NCI-H82 treated with DMSO at 0.1 percent for 48 hours (cell line): ENCODE data around the gene C2CD2.

Experiments used
- DNase-seq: peaks from one replicate; lab custom pipeline; 2025; ENCODE audit not compliant: unreplicated experiment; lab: John Stamatoyannopoulos, UW

Gene C2CD2

GRCh38 chr21:41868062-41868710 lies 85.6 kb downstream of the C2CD2 start:
- no peak for DNase-seq

DNA sequence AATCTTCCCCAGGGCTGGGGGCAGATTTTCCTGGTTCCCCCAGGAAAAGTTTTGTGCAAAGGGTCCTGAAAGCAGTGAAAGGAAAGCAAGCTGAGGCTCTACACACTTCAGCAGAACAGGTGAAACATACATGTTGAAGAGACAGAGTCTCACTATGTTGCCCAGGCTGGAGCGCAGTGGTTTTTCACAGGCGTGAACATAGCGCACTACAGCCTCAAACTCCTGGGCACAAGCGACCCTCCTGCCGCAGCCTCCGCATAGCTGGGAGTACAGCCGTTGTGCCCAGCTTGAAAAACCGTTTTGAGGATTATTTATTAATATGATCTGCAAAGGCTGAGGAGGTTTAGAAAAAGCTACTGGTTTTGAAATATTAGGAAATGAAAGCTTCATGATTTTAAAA lies 86.5 kb downstream of the C2CD2 start:
- no peak for DNase-seq

DNA sequence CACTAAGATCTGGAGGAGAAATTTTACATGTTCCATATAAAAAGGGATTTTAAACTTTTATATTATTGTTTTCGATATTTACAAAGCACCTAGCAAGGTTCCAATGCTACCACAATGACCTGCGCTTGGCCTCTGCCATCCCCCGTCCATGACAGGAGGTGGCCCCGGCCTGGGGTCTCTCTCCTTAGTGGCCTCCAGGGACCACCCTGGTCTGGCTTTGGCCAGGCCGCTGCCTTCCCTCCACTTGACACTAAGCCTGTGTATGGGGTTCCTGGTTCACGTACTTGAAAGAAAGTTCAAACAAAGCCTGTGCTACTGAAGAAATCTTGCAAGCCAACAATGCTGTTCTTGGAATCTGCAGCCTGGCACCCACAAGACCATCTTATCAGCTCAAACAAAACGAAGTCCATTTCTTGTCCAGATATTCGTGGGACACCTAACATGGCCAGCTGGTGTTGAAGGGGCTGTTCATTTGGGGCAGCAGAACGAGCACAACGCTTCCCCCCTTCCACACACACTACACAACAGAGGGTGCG lies 87.5 kb downstream of the C2CD2 start:
- no peak for DNase-seq

DNA sequence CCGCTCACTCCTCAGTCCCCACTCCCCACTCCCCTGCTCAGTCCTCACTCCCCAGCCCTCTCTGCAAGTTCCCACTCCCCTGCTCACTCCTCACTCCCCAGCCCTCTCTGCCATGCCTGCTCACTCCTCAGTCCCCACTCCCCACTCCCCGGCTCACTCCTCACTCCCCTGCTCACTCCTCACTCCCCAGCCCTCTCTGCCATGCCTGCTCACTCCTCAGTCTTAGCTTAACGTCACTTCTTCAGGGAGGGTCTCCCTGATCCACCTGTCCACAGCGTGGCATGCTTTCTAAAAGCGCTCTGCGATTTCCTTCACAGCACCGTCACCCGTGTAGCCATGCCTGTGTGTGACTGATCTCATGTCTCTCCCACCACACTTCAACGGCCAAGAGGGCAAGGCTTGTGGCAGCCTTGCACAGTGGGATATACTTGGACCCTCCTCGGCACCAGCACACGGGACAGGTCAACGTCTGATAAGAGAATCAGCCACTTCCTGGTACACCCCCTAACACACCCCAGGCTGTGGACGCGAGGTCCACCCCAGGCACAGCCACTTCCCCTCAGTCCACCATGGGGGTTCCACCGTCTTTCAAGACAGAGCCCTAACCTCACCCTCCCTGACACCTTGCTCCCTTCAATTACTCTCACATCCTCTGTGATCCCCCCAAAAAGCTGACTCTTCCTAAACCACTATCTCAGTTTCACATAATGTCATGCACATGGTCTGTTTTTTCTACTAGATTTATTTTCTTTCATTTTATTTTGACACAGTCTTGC lies 88.6 kb downstream of the C2CD2 start:
- no peak for DNase-seq

- no peak for DNase-seq
Observed at GRCh38 chr21:41864311-41865001, 89.4 kb downstream of the C2CD2 start.

DNA sequence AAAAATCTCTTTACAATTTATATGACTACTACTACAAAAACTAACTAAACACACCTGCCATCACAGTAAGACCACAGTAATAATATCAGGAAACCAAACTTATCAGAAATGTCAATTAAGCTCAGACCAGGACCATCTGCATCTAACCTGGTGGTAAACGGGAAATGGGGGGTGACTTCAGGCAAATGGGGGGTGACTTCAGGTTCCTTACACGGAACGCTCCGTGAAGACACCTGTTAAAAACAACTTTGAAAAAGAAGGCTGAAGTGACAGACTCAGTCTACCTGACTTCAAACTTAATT lies 90.4 kb downstream of the C2CD2 start:
- DNase-seq = no peak

DNA sequence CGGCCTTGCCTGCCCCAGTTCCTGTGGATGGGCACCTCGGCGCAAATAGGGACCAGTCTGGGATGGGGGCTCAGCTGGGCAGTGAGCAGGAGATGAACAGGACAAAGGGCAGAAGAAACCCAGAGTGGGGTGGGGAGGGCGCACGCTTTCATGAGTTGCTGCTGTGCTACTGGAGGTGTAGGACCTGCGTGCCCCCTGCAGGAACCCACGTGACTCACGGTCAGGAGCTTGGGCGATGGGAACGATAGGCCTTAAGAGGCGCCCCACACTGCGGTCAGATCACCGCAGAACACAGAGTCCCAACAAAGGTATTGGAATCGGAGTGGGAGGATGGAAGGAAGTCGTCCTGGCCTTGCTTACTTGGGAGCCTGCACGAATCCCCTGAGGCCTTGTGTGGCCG lies 91.8 kb downstream of the C2CD2 start:
- no peak for DNase-seq

- DNase-seq = no peak
Observed at GRCh38 chr21:41861255-41861654, 92.6 kb downstream of the C2CD2 start.

GRCh38 chr21:41859297-41859980 lies 94.4 kb downstream of the C2CD2 start:
- no peak for DNase-seq

DNA sequence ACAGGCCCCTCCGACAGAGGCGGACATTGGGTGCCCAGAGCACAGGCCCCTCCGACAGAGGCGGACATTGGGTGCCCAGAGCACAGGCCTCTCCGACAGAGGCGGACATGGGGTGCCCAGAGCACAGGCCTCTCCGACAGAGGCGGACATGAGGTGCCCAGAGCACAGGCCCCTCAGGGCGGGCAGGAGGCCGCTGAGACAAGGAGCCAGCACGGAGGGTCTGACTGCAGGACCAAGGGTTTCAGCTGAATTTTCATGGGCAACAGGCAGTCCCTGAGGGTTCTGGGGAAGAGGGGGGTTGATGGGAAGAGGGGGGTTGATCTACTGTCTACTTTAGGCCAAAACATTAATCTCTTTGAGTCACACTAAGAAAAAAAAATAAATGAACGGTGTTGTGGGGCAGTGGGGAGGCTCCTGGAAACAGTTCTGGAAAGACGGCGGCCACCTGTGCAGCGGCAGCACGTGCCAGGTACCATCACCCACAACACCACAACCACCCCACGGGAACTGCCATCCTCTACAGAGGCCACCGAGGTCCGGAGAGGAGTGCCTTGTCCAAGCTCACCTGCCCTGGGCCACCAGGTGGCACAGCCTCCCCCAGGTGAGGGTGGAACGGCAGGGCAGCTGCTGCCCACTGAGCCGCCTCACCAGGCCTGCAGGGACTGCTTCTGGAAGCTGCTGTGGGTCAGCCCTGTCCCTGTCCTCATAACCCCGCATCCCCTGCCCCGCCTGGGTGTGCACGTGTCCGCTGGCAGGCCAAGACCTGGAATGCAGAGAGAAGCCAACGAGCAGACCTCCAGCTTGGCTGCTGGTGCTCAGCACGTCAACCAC lies 95.1 kb downstream of the C2CD2 start:
- no peak for DNase-seq

- no peak for DNase-seq
Observed at GRCh38 chr21:41857771-41858300, 96.0 kb downstream of the C2CD2 start.

GRCh38 chr21:41856572-41856971 lies 97.2 kb downstream of the C2CD2 start:
- no peak for DNase-seq

DNA sequence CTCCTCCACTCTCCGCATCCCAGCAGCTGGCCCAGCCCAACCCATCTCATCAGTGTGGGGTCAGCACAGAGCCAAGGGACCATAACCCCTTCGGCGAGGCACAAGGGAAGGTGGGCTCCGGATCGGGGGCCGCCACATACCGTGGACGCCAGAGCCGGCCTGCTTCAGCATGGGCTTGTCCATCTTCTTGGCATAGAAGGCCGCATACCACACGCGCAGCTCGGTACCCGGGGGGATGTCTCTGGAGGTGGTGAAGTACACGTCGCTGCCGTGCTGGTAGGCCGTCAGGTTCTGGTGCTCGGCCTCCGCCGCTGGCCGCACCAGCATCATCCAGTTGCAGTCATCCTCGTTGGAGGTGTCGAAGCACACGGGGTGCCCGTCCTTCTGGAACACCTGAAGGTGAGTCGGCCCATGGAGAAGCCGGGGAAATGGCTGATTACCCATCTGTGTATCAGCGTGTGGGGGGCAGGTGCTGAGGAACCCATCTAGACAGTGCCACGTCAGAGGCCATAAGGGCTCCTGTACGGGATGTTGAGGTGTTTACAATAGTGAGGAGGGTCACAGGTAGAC lies 99.3 kb downstream of the C2CD2 start:
- no peak for DNase-seq

- DNase-seq = no peak
Observed at GRCh38 chr21:41852929-41853320, 100.9 kb downstream of the C2CD2 start.

GRCh38 chr21:41852151-41852928 lies 101.5 kb downstream of the C2CD2 start:
- DNase-seq = no peak

- no peak for DNase-seq
Observed at GRCh38 chr21:41851090-41851790, 102.6 kb downstream of the C2CD2 start.

- no peak for DNase-seq
Observed at GRCh38 chr21:41850085-41850484, 103.7 kb downstream of the C2CD2 start.

DNA sequence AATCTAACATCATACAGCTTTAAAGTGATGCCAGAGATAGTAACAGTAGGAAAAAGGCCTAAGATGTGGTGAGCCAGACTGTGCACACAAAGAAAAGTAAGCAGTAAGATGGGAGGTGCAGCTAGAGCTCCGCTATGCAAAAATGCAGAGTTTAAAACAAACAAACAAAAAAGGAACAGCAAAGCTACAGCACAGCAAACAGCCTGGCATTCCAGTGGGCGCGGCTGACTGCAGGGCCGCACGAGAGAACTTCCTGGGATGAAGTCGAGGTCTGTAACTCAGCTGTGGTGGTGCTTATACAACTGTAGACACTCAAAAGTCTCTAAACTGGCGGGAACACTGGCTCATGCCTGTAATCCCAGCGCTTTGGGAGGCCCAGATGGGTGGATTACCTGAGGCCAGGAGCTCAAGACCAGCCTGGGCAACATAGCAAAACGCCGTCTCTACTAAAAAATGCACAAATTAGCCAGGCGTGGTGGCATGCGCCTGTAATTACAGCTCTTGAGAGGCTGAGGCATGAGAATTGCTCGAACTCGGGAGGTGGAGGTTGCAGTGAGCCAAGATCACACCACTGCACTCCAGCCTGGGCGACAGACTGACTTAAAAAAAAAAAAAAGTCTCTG lies 104.7 kb downstream of the C2CD2 start:
- DNase-seq = no peak
